Endodermal cell (in vitro differentiated cells): ENCODE measurements around the gene ZSWIM3. TPM values are rescaled to one million over a fixed set of nuclear protein-coding genes. Genes with fewer than 3 reads are reported as not detected.

ENCODE experiments used
- DNase-seq: peaks from one replicate; pipeline ENCODE4 v3.0.0-alpha.2; 2017
- H3K27ac ChIP-seq: 2 replicates; pipeline ENCODE4 v1.5.1; 2013; ENCODE audit warnings: mild to moderate bottlenecking, low read depth, low read length, moderate library complexity
- H3K27me3 ChIP-seq: 2 replicates; pipeline ENCODE4 v1.6.1; 2013; ENCODE audit warnings: mild to moderate bottlenecking, low read length, moderate library complexity; ENCODE audit not compliant: insufficient read depth, control insufficient read depth, poor library complexity, severe bottlenecking
- H3K36me3 ChIP-seq: 2 replicates; pipeline ENCODE4 v1.7.0; 2013; ENCODE audit warnings: mild to moderate bottlenecking, low read length, moderate library complexity; ENCODE audit not compliant: control insufficient read depth, insufficient read depth
- H3K4me1 ChIP-seq: one replicate; pipeline ENCODE4 v1.7.0; 2013; ENCODE audit warnings: low read length; ENCODE audit not compliant: control insufficient read depth, insufficient read depth
- H3K4me3 ChIP-seq: 2 replicates; pipeline ENCODE4 v1.5.1; 2013; ENCODE audit warnings: mild to moderate bottlenecking, low read length, moderate library complexity
- H3K9ac ChIP-seq: 2 replicates; pipeline ENCODE4 v1.6.1; 2013; ENCODE audit warnings: mild to moderate bottlenecking, low read length, moderate library complexity; ENCODE audit not compliant: poor library complexity, severe bottlenecking; ENCODE audit errors: extremely low read depth
- H3K9me3 ChIP-seq: 2 replicates; pipeline ENCODE4 v1.6.1; 2013; ENCODE audit warnings: mild to moderate bottlenecking, low read length, moderate library complexity; ENCODE audit not compliant: control insufficient read depth
- H3K27ac Mint-ChIP-seq: 2 replicates; pipeline ENCODE4 v1.8.0; 2020; ENCODE audit warnings: mixed read lengths
- H3K27me3 Mint-ChIP-seq: 2 replicates; pipeline ENCODE4 v1.8.0; 2021; ENCODE audit warnings: mild to moderate bottlenecking, mixed read lengths; ENCODE audit not compliant: insufficient read depth
- H3K36me3 Mint-ChIP-seq: 2 replicates; pipeline ENCODE4 v1.8.0; 2020; ENCODE audit warnings: low read depth, mixed read lengths
- H3K4me1 Mint-ChIP-seq: 2 replicates; pipeline ENCODE4 v1.8.0; 2020; ENCODE audit warnings: mixed read lengths
- H3K4me3 Mint-ChIP-seq: 2 replicates; pipeline ENCODE4 v1.8.0; 2020; ENCODE audit warnings: mild to moderate bottlenecking, moderate library complexity, mixed read lengths
- H3K9me3 Mint-ChIP-seq: 2 replicates; pipeline ENCODE4 v1.8.0; 2020; ENCODE audit warnings: mild to moderate bottlenecking, mixed read lengths
- CTCF ChIP-seq: fragments of 200-600 bp; sonication (generic); conservative IDR thresholded peaks from 2 replicates; pipeline ENCODE4 v1.5.0; 2021; ENCODE audit warnings: antibody characterized with exemption, mild to moderate bottlenecking
- WGBS, 2 experiments: methylation state at CpG; one replicate each; pipeline versions ENCODE4 v1.1.5 to v1.1.7; 2013; ENCODE audit warnings: missing lambda C conversion rate in 2 of 2, mixed read lengths in 1 of 2; ENCODE audit not compliant: insufficient coverage in 1 of 2, insufficient read length in 1 of 2; 5-methylcytosine and 5-hydroxymethylcytosine counted together
- total RNA-seq, 2 donors: library from RNA; stranded (reverse); fragmentation: NEBNext Ultra II Directional in 1 of 2; extraction: Animal tissue kit (Norgen Biotek cat#: 25700) in 1 of 2; gene quantifications; 2 replicates in 1 of 2; 3 replicates in 1 of 2; pipeline ENCODE4 v1.2.1, GENCODE V29; 2021

Gene ZSWIM3
- total RNA-seq, 2 donors from 2014 or later: 2.1 to 4.6 TPM

- Mint-ChIP-seq H3K4me1 (no peaks in the 10 kb centered on the region), H3K27me3 (peaks cover 3% of the 10 kb centered on the region), H3K27ac (no peak overlapping the region), H3K36me3 (peaks cover 61% of the 10 kb centered on the region), H3K4me3 (no peak overlapping the region), H3K9me3 (no peaks in the 10 kb centered on the region)
- no peaks in the 10 kb centered on the region for H3K9me3 ChIP-seq
- H3K36me3 ChIP-seq: peaks cover 79% of the 10 kb centered on the region
- no peak for TF ChIP-seq CTCF
- WGBS, 2 experiments: 95 to 98% methylated on average over 8 to 14 of the region's 14 CpGs
- H3K27ac ChIP-seq: no peak overlapping the region
- H3K4me3 ChIP-seq: no peak overlapping the region
- no peaks in the 10 kb centered on the region for H3K27me3 ChIP-seq
- H3K4me1 ChIP-seq: no peaks in the 10 kb centered on the region
- no peak for DNase-seq
- H3K9ac ChIP-seq: no peak overlapping the region
These were observed 44.8 kb downstream of the ZSWIM3 start for GRCh38 chr20:45902199-45902701.

GRCh38 chr20:45904583-45905504 is 47.4 kb downstream of the ZSWIM3 start:
- Histone ChIP-seq H3K36me3 (peaks cover 78% of the 10 kb centered on the region), H3K27ac (no peak overlapping the region), H3K9me3 (no peaks in the 10 kb centered on the region), H3K4me3 (no peak overlapping the region), H3K4me1 (no peaks in the 10 kb centered on the region), H3K9ac (no peak overlapping the region), H3K27me3 (no peaks in the 10 kb centered on the region)
- WGBS, 2 experiments: 94 to 96% methylated on average over 11 to 16 of the region's 16 CpGs
- peaks cover 7% of the 10 kb centered on the region for H3K27me3 Mint-ChIP-seq
- peaks cover 55% of the 10 kb centered on the region for H3K36me3 Mint-ChIP-seq
- no peaks in the 10 kb centered on the region for H3K9me3 Mint-ChIP-seq
- no peak overlapping the region for H3K27ac Mint-ChIP-seq
- no peak for TF ChIP-seq CTCF
- no peak for DNase-seq
- no peak overlapping the region for H3K4me3 Mint-ChIP-seq
- H3K4me1 Mint-ChIP-seq: no peaks in the 10 kb centered on the region

GRCh38 chr20:45905505-45906079 is 48.2 kb downstream of the ZSWIM3 start:
- no peak for TF ChIP-seq CTCF
- H3K4me3 ChIP-seq: no peak overlapping the region
- H3K4me1 ChIP-seq: no peaks in the 10 kb centered on the region
- no peak overlapping the region for H3K9ac ChIP-seq
- no peak overlapping the region for H3K27ac Mint-ChIP-seq
- 92 to 96% methylated on average over 7 to 8 of the region's 8 CpGs for WGBS, 2 experiments
- H3K36me3 ChIP-seq: peaks cover 77% of the 10 kb centered on the region
- no peak overlapping the region for H3K27ac ChIP-seq
- peaks cover 1% of the 10 kb centered on the region for H3K4me1 Mint-ChIP-seq
- H3K4me3 Mint-ChIP-seq: no peak overlapping the region
- no peak for DNase-seq
- peaks cover 7% of the 10 kb centered on the region for H3K27me3 Mint-ChIP-seq
- H3K36me3 Mint-ChIP-seq: peaks cover 57% of the 10 kb centered on the region
- H3K9me3 Mint-ChIP-seq: no peaks in the 10 kb centered on the region
- no peaks in the 10 kb centered on the region for H3K27me3 ChIP-seq
- H3K9me3 ChIP-seq: no peaks in the 10 kb centered on the region
